ENCODE data around the gene SLC38A2.

- TF ChIP-seq CTCF (IDR thresholded peaks at IDR 0.05; ENCODE audit: insufficient read depth, low read length, poor library complexity, severe bottlenecking) = no peak
- TF ChIP-seq EZH2phosphoT487 (conservative IDR thresholded peaks at IDR 0.05; ENCODE audit: low read length) = no peak
Measured at GRCh38 chr12:46403719-46404070, 31.1 kb upstream of the SLC38A2 start.

All from SU-DHL-6 (cell line).